SU-DHL-6 (cell line): Measurements from ENCODE around the gene TMEM25.

Source experiments
- EZH2phosphoT487 ChIP-seq: fragments of 200-600 bp; sonication (generic), shearing (Covaris generic); conservative IDR thresholded peaks from 2 replicates; pipeline ENCODE4 v1.6.1; 2018; ENCODE audit warnings: mild to moderate bottlenecking, antibody characterized with exemption, low read length, moderate library complexity, mixed read lengths
- TF ChIP-seq, protein P1 (sequence below): fragments of 200-600 bp; sonication (generic); IDR thresholded peaks from one replicate; pipeline ENCODE4 v1.5.1; 2017; ENCODE audit warnings: antibody characterized with exemption, mild to moderate bottlenecking, low read length, moderate library complexity; ENCODE audit not compliant: insufficient read depth, poor library complexity, severe bottlenecking

DNA sequence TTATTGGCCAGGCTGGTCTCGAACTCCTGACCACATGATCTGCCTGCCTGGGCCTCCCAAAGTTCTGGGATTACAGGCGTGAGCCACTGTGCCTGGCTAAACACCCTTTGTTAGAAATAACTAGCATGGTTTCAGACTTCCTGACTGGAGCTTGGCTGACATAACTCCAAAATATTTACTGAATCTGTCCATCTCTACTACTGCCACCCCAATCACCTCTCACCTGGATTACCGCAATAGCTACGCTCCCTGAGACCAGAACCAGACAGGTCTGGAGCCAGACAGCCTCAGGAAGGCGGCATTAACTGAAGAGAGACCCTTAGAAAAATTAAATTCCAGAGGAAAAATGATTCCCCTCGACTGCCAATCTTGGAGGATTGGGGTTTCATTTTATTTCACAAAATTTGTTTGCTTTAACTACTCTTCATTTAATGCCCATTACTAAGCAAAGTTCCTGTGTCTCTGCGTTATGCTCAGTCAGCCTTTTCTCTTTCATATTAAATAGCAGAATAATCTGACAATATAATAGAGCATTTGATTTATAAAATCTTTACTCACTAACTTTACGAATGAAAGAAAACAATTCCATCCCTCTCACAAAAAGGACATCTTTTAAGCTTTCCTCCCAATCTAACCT is 13.1 kb downstream of the TMEM25 start:
- TF ChIP-seq, protein P1, sequence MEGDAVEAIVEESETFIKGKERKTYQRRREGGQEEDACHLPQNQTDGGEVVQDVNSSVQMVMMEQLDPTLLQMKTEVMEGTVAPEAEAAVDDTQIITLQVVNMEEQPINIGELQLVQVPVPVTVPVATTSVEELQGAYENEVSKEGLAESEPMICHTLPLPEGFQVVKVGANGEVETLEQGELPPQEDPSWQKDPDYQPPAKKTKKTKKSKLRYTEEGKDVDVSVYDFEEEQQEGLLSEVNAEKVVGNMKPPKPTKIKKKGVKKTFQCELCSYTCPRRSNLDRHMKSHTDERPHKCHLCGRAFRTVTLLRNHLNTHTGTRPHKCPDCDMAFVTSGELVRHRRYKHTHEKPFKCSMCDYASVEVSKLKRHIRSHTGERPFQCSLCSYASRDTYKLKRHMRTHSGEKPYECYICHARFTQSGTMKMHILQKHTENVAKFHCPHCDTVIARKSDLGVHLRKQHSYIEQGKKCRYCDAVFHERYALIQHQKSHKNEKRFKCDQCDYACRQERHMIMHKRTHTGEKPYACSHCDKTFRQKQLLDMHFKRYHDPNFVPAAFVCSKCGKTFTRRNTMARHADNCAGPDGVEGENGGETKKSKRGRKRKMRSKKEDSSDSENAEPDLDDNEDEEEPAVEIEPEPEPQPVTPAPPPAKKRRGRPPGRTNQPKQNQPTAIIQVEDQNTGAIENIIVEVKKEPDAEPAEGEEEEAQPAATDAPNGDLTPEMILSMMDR = no peak
- no peak for TF ChIP-seq EZH2phosphoT487
